Measurements from ENCODE around the gene RUSF1. TPM values are rescaled to one million over a fixed set of nuclear protein-coding genes. Genes with fewer than 3 reads are reported as not detected.

The RUSF1 gene
- total RNA-seq, 1 experiment from 2014 or later, result 30.5 TPM

DNA sequence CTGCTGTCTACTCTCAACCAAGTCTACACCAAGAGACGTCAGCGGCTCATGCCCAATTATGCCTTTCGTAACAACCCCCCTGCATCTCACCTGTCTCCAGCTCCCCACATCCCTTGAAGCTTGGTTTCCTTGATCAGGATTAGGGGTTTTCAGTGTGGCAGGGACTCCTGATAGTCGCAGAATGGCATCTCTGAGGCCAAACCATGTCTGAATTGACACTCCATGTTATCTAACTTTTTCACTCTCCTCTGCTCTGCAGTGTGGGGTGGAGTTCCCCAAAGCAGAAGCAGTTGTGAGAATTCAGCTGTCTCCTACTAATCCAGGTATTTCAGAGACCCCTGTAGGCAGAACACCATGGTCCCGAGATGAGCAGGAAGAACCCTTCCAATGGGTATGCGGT, 13.9 kb upstream of the RUSF1 start:
- ChIA-PET POLR2A (no interaction called here), CTCF (no interaction called here)
- DNase-seq, result no peak
- no peak overlapping the region for H3K27ac Mint-ChIP-seq (ENCODE audit: unreplicated experiment)
- H3K4me1 Mint-ChIP-seq (ENCODE audit: low read depth, unreplicated experiment), result no peaks in the 10 kb centered on the region
- TF ChIP-seq, protein P1, sequence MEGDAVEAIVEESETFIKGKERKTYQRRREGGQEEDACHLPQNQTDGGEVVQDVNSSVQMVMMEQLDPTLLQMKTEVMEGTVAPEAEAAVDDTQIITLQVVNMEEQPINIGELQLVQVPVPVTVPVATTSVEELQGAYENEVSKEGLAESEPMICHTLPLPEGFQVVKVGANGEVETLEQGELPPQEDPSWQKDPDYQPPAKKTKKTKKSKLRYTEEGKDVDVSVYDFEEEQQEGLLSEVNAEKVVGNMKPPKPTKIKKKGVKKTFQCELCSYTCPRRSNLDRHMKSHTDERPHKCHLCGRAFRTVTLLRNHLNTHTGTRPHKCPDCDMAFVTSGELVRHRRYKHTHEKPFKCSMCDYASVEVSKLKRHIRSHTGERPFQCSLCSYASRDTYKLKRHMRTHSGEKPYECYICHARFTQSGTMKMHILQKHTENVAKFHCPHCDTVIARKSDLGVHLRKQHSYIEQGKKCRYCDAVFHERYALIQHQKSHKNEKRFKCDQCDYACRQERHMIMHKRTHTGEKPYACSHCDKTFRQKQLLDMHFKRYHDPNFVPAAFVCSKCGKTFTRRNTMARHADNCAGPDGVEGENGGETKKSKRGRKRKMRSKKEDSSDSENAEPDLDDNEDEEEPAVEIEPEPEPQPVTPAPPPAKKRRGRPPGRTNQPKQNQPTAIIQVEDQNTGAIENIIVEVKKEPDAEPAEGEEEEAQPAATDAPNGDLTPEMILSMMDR (IDR thresholded peaks at IDR 0.05; ENCODE audit: insufficient read depth in 1 of 2, low read depth in 1 of 2, low read length in 1 of 2, severe bottlenecking in 1 of 2, unreplicated experiment in 1 of 2), result no peak
- BruUV-seq (replicated peaks), result no TSS peak
- no peaks in the 10 kb centered on the region for H3K36me3 Mint-ChIP-seq (ENCODE audit: insufficient read depth, unreplicated experiment)
- Histone ChIP-seq H3K36me3 (ENCODE audit: control insufficient read depth, insufficient read depth, low read length) (no peaks in the 10 kb centered on the region), H3K4me1 (no peaks in the 10 kb centered on the region), H3K9me3 (no peaks in the 10 kb centered on the region), H3K27me3 (replicated peaks; ENCODE audit: control insufficient read depth, insufficient read depth, low read length) (no peaks in the 10 kb centered on the region), H3K4me3 (ENCODE audit: low read depth, low read length) (no peak overlapping the region)
- no peak overlapping the region for H3K4me3 Mint-ChIP-seq (ENCODE audit: unreplicated experiment)
- H3K9me3 Mint-ChIP-seq (ENCODE audit: unreplicated experiment), result no peaks in the 10 kb centered on the region
- no peaks in the 10 kb centered on the region for H3K27me3 Mint-ChIP-seq (ENCODE audit: insufficient read depth, unreplicated experiment)
- intact Hi-C loops (cut with micrococcal nuclease; ENCODE audit: unreplicated experiment), result no loop called here

DNA sequence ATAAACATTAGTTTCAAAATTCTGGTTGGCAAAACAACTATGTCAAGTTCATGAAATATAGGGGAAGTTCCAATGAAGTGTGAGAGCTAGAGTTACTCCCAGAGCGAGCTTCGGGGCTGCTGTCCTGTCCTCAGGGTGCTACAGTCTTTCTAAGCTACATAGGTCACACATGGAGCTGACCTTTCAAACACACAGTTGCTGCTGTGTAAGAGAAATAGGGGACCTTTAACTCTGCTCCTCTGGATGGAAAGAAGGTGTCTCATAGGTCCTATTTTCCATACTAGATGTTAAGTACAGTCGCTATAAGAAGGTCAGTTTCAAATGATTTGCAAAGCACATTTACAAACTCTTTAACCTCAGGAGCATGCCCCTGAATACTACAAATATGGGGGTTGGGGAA, 13.2 kb upstream of the RUSF1 start:
- H3K4me1 Mint-ChIP-seq (ENCODE audit: low read depth, unreplicated experiment), result no peaks in the 10 kb centered on the region
- H3K9me3 ChIP-seq, result no peaks in the 10 kb centered on the region
- ChIA-PET CTCF (no interaction called here), POLR2A (no interaction called here)
- H3K27me3 ChIP-seq (replicated peaks; ENCODE audit: control insufficient read depth, insufficient read depth, low read length), result no peaks in the 10 kb centered on the region
- TF ChIP-seq, protein P1 (IDR thresholded peaks at IDR 0.05; ENCODE audit: insufficient read depth in 1 of 2, low read depth in 1 of 2, low read length in 1 of 2, severe bottlenecking in 1 of 2, unreplicated experiment in 1 of 2), result no peak
- H3K4me3 ChIP-seq (ENCODE audit: low read depth, low read length), result no peak overlapping the region
- no peaks in the 10 kb centered on the region for H3K9me3 Mint-ChIP-seq (ENCODE audit: unreplicated experiment)
- H3K36me3 ChIP-seq (ENCODE audit: control insufficient read depth, insufficient read depth, low read length), result no peaks in the 10 kb centered on the region
- H3K36me3 Mint-ChIP-seq (ENCODE audit: insufficient read depth, unreplicated experiment), result no peaks in the 10 kb centered on the region
- no peak for DNase-seq
- no peaks in the 10 kb centered on the region for H3K27me3 Mint-ChIP-seq (ENCODE audit: insufficient read depth, unreplicated experiment)
- intact Hi-C loops (cut with micrococcal nuclease; ENCODE audit: unreplicated experiment), result no loop called here
- H3K27ac Mint-ChIP-seq (ENCODE audit: unreplicated experiment), result no peak overlapping the region
- BruUV-seq (replicated peaks), result no TSS peak
- H3K4me3 Mint-ChIP-seq (ENCODE audit: unreplicated experiment), result no peak overlapping the region
- no peaks in the 10 kb centered on the region for H3K4me1 ChIP-seq

DNA sequence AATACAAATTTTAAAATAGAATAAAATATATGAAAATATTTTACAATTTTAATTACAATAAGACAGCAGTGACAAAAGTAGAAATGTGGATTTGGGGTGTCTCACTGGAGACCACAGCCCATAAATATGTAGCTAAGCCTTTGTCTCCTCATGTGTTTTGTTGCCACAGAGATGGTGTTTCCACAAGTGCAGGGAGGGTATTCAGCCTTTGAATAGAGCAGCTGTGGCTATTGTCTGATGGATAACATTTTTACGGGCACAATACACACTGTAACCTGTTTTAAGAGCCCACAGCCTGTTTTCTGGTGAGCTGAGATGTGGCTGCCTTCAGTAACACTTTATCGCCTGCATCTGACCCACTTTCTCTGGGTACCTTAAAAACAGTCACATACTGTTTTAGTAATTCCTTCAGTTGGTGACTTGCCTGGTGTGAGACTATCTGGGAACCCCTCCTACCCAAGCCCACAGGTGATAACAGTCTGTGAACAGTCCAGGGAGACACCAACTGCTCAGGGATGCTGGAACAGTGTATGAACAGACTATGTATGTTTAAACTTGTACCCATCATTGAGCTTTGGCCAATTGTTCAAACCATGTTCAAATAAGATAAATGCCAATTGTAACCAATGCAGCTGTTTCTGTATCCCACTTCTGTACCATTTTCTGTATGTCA, 11.7 kb upstream of the RUSF1 start:
- no peaks in the 10 kb centered on the region for H3K36me3 ChIP-seq (ENCODE audit: control insufficient read depth, insufficient read depth, low read length)
- H3K4me3 Mint-ChIP-seq (ENCODE audit: unreplicated experiment), result no peak overlapping the region
- H3K4me1 ChIP-seq, result no peaks in the 10 kb centered on the region
- intact Hi-C loops (cut with micrococcal nuclease; ENCODE audit: unreplicated experiment), result no loop called here
- ChIA-PET POLR2A (no interaction called here), CTCF (no interaction called here)
- H3K9me3 ChIP-seq, result no peaks in the 10 kb centered on the region
- no peaks in the 10 kb centered on the region for H3K4me1 Mint-ChIP-seq (ENCODE audit: low read depth, unreplicated experiment)
- no peaks in the 10 kb centered on the region for H3K27me3 Mint-ChIP-seq (ENCODE audit: insufficient read depth, unreplicated experiment)
- H3K36me3 Mint-ChIP-seq (ENCODE audit: insufficient read depth, unreplicated experiment), result no peaks in the 10 kb centered on the region
- no peaks in the 10 kb centered on the region for H3K9me3 Mint-ChIP-seq (ENCODE audit: unreplicated experiment)
- no peak overlapping the region for H3K27ac Mint-ChIP-seq (ENCODE audit: unreplicated experiment)
- no peaks in the 10 kb centered on the region for H3K27me3 ChIP-seq (replicated peaks; ENCODE audit: control insufficient read depth, insufficient read depth, low read length)
- H3K4me3 ChIP-seq (ENCODE audit: low read depth, low read length), result no peak overlapping the region
- TF ChIP-seq, protein P1 (IDR thresholded peaks at IDR 0.05; ENCODE audit: insufficient read depth in 1 of 2, low read depth in 1 of 2, low read length in 1 of 2, severe bottlenecking in 1 of 2, unreplicated experiment in 1 of 2), result no peak
- DNase-seq, result no peak
- no TSS peak for BruUV-seq (replicated peaks)
